HL-60 (cell line): ENCODE results near the gene XPC.

Source experiments
- DNase-seq, 2 experiments: peaks; one replicate each; pipeline ENCODE4 v3.0.0-alpha.2; 2010 to 2020; ENCODE audit warnings: low read depth in 1 of 2, low spot score in 1 of 2
- H3K27ac ChIP-seq: fragments of 250-450 bp; sonication (Bioruptor Pico); replicated peaks from 2 replicates; pipeline ENCODE4 v1.5.1; 2020; ENCODE audit warnings: mild to moderate bottlenecking, moderate library complexity
- H3K27me3 ChIP-seq: fragments of 250-450 bp; sonication (Bioruptor Pico); 2 replicates; pipeline ENCODE4 v1.5.1; 2021; ENCODE audit warnings: mild to moderate bottlenecking, moderate library complexity; ENCODE audit not compliant: insufficient read depth, poor library complexity, severe bottlenecking
- H3K4me3 ChIP-seq: replicated peaks from 2 replicates; pipeline ENCODE4 v1.5.1; 2011; ENCODE audit warnings: mild to moderate bottlenecking, control low read depth, low read length; ENCODE audit not compliant: insufficient read depth
- GABPA ChIP-seq: IDR thresholded peaks from 2 replicates; pipeline ENCODE4 v1.6.1; 2012; ENCODE audit warnings: low read depth
- POLR2AphosphoS5 ChIP-seq: IDR thresholded peaks from 2 replicates; pipeline ENCODE4 v1.6.1; 2012; ENCODE audit warnings: low read depth
- SPI1 ChIP-seq: IDR thresholded peaks from 2 replicates; pipeline ENCODE4 v1.6.1; 2012; ENCODE audit warnings: low read depth, mild to moderate bottlenecking, borderline replicate concordance
- TF ChIP-seq, protein P1 (sequence below): IDR thresholded peaks from one replicate; pipeline ENCODE4 v1.5.1; 2011; ENCODE audit warnings: low read length, control low read depth, inconsistent platforms; ENCODE audit not compliant: insufficient read depth
- TF ChIP-seq, protein P2 (sequence below): IDR thresholded peaks from 2 replicates; pipeline ENCODE4 v1.6.1; 2012; ENCODE audit warnings: low read depth; ENCODE audit not compliant: insufficient replicate concordance

Gene XPC

DNA sequence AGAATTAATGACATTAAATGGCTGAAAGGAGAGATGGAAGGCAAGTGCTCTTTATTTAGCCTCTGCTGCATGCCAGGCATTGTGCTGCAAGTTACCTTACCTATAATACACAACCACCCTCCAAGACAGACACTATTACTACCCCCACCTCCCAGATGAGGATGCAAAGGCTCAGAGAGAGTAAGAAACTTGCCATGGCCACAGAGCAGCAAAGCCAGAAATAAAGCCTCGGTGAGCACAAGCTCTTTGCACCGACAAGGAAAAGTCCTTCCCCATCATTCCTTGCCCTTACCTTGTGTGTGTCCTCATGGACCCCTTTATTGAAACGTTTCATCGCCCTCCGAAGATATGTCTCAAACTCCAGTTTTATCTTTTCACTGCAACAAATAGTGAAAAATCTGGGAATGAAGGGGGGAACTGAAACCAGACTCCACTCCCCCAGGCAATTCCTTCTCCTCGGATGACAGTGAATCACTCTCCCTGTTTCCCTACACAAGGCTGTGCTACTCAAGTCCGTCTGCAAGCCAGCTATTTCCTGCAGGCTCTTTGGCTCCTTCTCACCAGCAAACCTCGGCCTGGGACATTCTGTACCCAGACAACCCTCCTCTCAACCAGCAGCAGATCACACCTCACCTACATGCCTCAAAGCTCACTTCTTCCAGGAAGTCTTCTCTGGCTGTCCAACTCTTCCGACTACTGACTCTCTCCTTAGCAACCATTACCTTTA is 11.4 kb downstream of the XPC start:
- Histone ChIP-seq H3K27me3 (no peaks in the 10 kb centered on the region), H3K4me3 (no peak overlapping the region), H3K27ac (no peak overlapping the region)
- TF ChIP-seq, protein P1, sequence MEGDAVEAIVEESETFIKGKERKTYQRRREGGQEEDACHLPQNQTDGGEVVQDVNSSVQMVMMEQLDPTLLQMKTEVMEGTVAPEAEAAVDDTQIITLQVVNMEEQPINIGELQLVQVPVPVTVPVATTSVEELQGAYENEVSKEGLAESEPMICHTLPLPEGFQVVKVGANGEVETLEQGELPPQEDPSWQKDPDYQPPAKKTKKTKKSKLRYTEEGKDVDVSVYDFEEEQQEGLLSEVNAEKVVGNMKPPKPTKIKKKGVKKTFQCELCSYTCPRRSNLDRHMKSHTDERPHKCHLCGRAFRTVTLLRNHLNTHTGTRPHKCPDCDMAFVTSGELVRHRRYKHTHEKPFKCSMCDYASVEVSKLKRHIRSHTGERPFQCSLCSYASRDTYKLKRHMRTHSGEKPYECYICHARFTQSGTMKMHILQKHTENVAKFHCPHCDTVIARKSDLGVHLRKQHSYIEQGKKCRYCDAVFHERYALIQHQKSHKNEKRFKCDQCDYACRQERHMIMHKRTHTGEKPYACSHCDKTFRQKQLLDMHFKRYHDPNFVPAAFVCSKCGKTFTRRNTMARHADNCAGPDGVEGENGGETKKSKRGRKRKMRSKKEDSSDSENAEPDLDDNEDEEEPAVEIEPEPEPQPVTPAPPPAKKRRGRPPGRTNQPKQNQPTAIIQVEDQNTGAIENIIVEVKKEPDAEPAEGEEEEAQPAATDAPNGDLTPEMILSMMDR, result no peak
- no peak for TF ChIP-seq POLR2AphosphoS5
- TF ChIP-seq, protein P2, sequence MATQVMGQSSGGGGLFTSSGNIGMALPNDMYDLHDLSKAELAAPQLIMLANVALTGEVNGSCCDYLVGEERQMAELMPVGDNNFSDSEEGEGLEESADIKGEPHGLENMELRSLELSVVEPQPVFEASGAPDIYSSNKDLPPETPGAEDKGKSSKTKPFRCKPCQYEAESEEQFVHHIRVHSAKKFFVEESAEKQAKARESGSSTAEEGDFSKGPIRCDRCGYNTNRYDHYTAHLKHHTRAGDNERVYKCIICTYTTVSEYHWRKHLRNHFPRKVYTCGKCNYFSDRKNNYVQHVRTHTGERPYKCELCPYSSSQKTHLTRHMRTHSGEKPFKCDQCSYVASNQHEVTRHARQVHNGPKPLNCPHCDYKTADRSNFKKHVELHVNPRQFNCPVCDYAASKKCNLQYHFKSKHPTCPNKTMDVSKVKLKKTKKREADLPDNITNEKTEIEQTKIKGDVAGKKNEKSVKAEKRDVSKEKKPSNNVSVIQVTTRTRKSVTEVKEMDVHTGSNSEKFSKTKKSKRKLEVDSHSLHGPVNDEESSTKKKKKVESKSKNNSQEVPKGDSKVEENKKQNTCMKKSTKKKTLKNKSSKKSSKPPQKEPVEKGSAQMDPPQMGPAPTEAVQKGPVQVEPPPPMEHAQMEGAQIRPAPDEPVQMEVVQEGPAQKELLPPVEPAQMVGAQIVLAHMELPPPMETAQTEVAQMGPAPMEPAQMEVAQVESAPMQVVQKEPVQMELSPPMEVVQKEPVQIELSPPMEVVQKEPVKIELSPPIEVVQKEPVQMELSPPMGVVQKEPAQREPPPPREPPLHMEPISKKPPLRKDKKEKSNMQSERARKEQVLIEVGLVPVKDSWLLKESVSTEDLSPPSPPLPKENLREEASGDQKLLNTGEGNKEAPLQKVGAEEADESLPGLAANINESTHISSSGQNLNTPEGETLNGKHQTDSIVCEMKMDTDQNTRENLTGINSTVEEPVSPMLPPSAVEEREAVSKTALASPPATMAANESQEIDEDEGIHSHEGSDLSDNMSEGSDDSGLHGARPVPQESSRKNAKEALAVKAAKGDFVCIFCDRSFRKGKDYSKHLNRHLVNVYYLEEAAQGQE, result no peak
- TF ChIP-seq GABPA, result no peak
- no peak for TF ChIP-seq SPI1
- DNase-seq, result no peak

DNA sequence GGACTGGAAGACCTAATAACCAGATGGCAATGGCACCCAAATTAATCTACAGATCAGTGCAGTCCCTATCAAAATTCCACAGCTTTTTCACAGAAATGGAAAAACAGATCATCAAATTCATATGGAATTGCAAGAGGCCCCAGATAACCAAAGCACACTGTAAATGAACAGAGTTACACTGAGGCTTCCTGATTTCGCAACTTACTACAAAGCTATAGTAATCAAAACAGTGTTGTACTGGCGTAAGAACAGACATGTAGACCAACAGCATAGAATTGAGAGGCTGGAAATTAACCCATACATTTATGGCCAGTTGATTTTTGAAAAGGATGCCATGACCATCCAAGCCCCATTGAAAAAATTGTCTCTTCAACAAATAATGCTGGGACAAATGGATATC is 16.2 kb downstream of the XPC start:
- Histone ChIP-seq H3K4me3 (no peak overlapping the region), H3K27me3 (no peaks in the 10 kb centered on the region), H3K27ac (no peak overlapping the region)
- DNase-seq, result no peak
- TF ChIP-seq, protein P1, result no peak
- TF ChIP-seq POLR2AphosphoS5 (no peak), GABPA (no peak), SPI1 (no peak)
- TF ChIP-seq, protein P2, result no peak

DNA sequence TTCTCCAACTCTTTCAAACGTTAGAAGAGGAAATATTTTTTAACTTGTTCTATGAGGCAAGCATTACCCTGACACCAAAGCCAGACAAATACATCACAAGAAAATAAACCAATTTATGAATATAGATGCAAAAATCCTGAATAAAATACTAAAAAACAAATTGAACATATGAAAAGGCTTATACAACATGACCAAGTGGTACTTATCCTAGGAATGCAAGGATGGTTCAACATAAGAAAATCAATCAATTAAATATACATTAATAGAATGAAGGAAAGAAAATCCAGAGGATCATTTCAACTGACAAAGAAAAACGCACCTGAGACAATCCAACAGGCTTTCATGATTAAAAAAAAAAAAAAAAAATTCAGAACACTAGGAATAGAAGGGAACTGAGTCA is 17.1 kb downstream of the XPC start:
- Histone ChIP-seq H3K27ac (no peak overlapping the region), H3K4me3 (no peak overlapping the region), H3K27me3 (no peaks in the 10 kb centered on the region)
- TF ChIP-seq, protein P2, result no peak
- TF ChIP-seq POLR2AphosphoS5 (no peak), SPI1 (no peak), GABPA (no peak)
- TF ChIP-seq, protein P1, result no peak
- no peak for DNase-seq
